Cardiac muscle cell (in vitro differentiated cells and primary cell): ENCODE measurements around the gene ARPP21. TPM values are rescaled to one million over a fixed set of nuclear protein-coding genes. Genes with fewer than 3 reads are reported as not detected.

Source experiments
- DNase-seq, 2 donors: peaks; one replicate each; pipeline versions ENCODE4 v3.0.0 to v3.0.0-alpha.2; 2010 to 2017; ENCODE audit warnings: low read depth in 1 of 2, low spot score in 1 of 2
- H3K27ac ChIP-seq: fragments of 200-600 bp; sonication (generic); 2 replicates; pipeline ENCODE4 v1.5.1; 2016
- H3K27me3 ChIP-seq: fragments of 200-600 bp; sonication (generic); 2 replicates; pipeline ENCODE4 v1.6.0; 2016; ENCODE audit warnings: control low read depth
- H3K36me3 ChIP-seq: fragments of 200-600 bp; sonication (generic); 2 replicates; pipeline ENCODE4 v1.5.1; 2016; ENCODE audit warnings: control low read depth
- H3K4me1 ChIP-seq: fragments of 200-600 bp; sonication (generic); 2 replicates; pipeline ENCODE4 v1.8.1; 2017; ENCODE audit warnings: low read depth, mild to moderate bottlenecking, mixed run types
- H3K4me3 ChIP-seq: fragments of 200-600 bp; sonication (generic); 2 replicates; pipeline ENCODE4 v1.5.1; 2016; ENCODE audit warnings: mild to moderate bottlenecking
- H3K9me3 ChIP-seq: fragments of 200-600 bp; sonication (generic); 2 replicates; pipeline ENCODE4 v1.5.1; 2017; ENCODE audit warnings: low read depth, mild to moderate bottlenecking, control low read depth
- CTCF ChIP-seq: IDR thresholded peaks from 2 replicates; pipeline ENCODE4 v1.5.1; 2012; ENCODE audit warnings: low read depth, mild to moderate bottlenecking, low read length
- polyA plus RNA-seq: library from polyadenylated mRNA; unstranded; fragments of >200 nt; fragmentation: Nextera tagmentation; extraction: Ambion mirVana; gene quantifications from 2 replicates; pipeline ENCODE4 v1.2.1, GENCODE V29; 2016
- total RNA-seq: library from RNA; depleted of rRNA; stranded (reverse); fragments of >200 nt; gene quantifications from 2 replicates; pipeline ENCODE4 v1.2.3, GENCODE V29; 2016

Gene ARPP21
- total and polyA plus RNA-seq, 2 experiments from 2014 or later = 0.04 TPM; not detected in 1

- no peaks in the 10 kb centered on the region for H3K27me3 ChIP-seq
- H3K4me1 ChIP-seq = peaks cover 13% of the 10 kb centered on the region
- no peak overlapping the region for H3K4me3 ChIP-seq
- H3K9me3 ChIP-seq = no peaks in the 10 kb centered on the region
- no peaks in the 10 kb centered on the region for H3K36me3 ChIP-seq
- no peak overlapping the region for H3K27ac ChIP-seq
- DNase-seq = no peak
- no peak for TF ChIP-seq CTCF
Observed at GRCh38 chr3:35745351-35745750, 106.0 kb downstream of the ARPP21 start.

GRCh38 chr3:35745802-35746484 is 106.6 kb downstream of the ARPP21 start:
- no peaks in the 10 kb centered on the region for H3K36me3 ChIP-seq
- H3K27me3 ChIP-seq = no peaks in the 10 kb centered on the region
- TF ChIP-seq CTCF = no peak
- no peak overlapping the region for H3K4me3 ChIP-seq
- H3K9me3 ChIP-seq = no peaks in the 10 kb centered on the region
- DNase-seq = no peak
- no peak overlapping the region for H3K27ac ChIP-seq
- H3K4me1 ChIP-seq = peaks cover 13% of the 10 kb centered on the region

- no peak overlapping the region for H3K27ac ChIP-seq
- DNase-seq = no peak
- no peaks in the 10 kb centered on the region for H3K27me3 ChIP-seq
- no peak for TF ChIP-seq CTCF
- peaks cover 13% of the 10 kb centered on the region for H3K4me1 ChIP-seq
- no peaks in the 10 kb centered on the region for H3K9me3 ChIP-seq
- H3K4me3 ChIP-seq = no peak overlapping the region
- no peaks in the 10 kb centered on the region for H3K36me3 ChIP-seq
Observed at GRCh38 chr3:35746492-35746891, 107.2 kb downstream of the ARPP21 start.

- TF ChIP-seq CTCF = no peak
- DNase-seq = no peak
- no peaks in the 10 kb centered on the region for H3K27me3 ChIP-seq
- H3K4me1 ChIP-seq = peaks cover 13% of the 10 kb centered on the region
- no peaks in the 10 kb centered on the region for H3K36me3 ChIP-seq
- H3K4me3 ChIP-seq = no peak overlapping the region
- no peak overlapping the region for H3K27ac ChIP-seq
- H3K9me3 ChIP-seq = no peaks in the 10 kb centered on the region
Observed at GRCh38 chr3:35748144-35748543, 108.8 kb downstream of the ARPP21 start.

GRCh38 chr3:35751207-35751606 is 111.9 kb downstream of the ARPP21 start:
- H3K27ac ChIP-seq = no peak overlapping the region
- H3K4me1 ChIP-seq = no peaks in the 10 kb centered on the region
- TF ChIP-seq CTCF = no peak
- H3K9me3 ChIP-seq = no peaks in the 10 kb centered on the region
- no peaks in the 10 kb centered on the region for H3K27me3 ChIP-seq
- H3K4me3 ChIP-seq = no peak overlapping the region
- no peak for DNase-seq
- H3K36me3 ChIP-seq = no peaks in the 10 kb centered on the region
